OCI-LY3 (cell line): ENCODE results near the gene NFIA.

Source experiments
- CTCF ChIP-seq: fragments of 200-600, 300-600 bp; sonication (generic); IDR thresholded peaks from 2 replicates; pipeline ENCODE4 v1.5.1; 2014; ENCODE audit warnings: antibody characterized with exemption, low read length, low read depth
- EZH2phosphoT487 ChIP-seq: fragments of 200-600 bp; shearing (Covaris generic); IDR thresholded peaks from 2 replicates; pipeline ENCODE4 v1.6.1; 2018; ENCODE audit warnings: antibody characterized with exemption, mixed run types, low read depth

GRCh38 chr1:61287734-61288133 is 205.4 kb downstream of the NFIA start:
- no peak for TF ChIP-seq CTCF
- no peak for TF ChIP-seq EZH2phosphoT487
